ENCODE results near the gene TSHR.
A peak's percentile ranks its signal among the peaks of the same experiment; 100 is the strongest.

The TSHR gene

DNA sequence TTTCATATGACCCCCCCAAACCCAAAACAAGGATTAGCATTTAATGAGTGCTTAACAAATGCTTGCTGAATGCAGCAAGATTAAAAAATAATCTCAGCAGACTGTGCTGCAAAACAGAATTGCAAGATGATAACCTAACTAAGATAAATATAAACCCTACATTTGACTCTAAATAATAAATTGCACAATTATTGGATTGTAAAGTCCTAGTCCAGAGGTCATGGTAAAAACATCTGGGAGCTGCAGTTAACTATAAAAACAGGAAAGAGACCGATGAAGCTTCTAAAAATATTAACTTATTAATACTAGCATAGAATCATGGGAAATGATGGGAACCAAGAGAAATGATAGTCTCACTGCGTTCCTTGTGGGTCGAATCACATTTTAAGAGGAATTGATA is 37.2 kb downstream of the TSHR start:
- Histone ChIP-seq H3K79me2 (ENCODE audit: control insufficient read depth, low read length) (no peaks in the 10 kb centered on the region), H3K4me2 (ENCODE audit: low read length) (no peak overlapping the region), H3K9me3 (ENCODE audit: control insufficient read depth, insufficient read depth, low read length) (no peaks in the 10 kb centered on the region), H3K27ac (ENCODE audit: low read depth, low read length) (no peak overlapping the region), H3F3A (ENCODE audit: control insufficient read depth, insufficient read depth) (no peaks in the 10 kb centered on the region), H3K9me2 (replicated peaks; ENCODE audit: control insufficient read depth, low read length) (no peaks in the 10 kb centered on the region), H3K36me3 (ENCODE audit: control insufficient read depth, low read length) (no peaks in the 10 kb centered on the region), H3K4me3 (ENCODE audit: low read length) (no peak overlapping the region), H4K20me1 (ENCODE audit: control insufficient read depth, insufficient read depth, low read depth, low read length) (no peaks in the 10 kb centered on the region), H3K27me3 (ENCODE audit: control insufficient read depth, low read length) (no peaks in the 10 kb centered on the region), H3K4me1 (ENCODE audit: control insufficient read depth, low read length) (peaks cover 21% of the 10 kb centered on the region)
- TF ChIP-seq, protein P1, sequence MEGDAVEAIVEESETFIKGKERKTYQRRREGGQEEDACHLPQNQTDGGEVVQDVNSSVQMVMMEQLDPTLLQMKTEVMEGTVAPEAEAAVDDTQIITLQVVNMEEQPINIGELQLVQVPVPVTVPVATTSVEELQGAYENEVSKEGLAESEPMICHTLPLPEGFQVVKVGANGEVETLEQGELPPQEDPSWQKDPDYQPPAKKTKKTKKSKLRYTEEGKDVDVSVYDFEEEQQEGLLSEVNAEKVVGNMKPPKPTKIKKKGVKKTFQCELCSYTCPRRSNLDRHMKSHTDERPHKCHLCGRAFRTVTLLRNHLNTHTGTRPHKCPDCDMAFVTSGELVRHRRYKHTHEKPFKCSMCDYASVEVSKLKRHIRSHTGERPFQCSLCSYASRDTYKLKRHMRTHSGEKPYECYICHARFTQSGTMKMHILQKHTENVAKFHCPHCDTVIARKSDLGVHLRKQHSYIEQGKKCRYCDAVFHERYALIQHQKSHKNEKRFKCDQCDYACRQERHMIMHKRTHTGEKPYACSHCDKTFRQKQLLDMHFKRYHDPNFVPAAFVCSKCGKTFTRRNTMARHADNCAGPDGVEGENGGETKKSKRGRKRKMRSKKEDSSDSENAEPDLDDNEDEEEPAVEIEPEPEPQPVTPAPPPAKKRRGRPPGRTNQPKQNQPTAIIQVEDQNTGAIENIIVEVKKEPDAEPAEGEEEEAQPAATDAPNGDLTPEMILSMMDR (IDR thresholded peaks at IDR 0.05; ENCODE audit: low read depth, low read length, poor library complexity, severe bottlenecking): no peak
- TF ChIP-seq EZH2phosphoT487 (IDR thresholded peaks at IDR 0.05; ENCODE audit: borderline replicate concordance, low read length): no peak

DNA sequence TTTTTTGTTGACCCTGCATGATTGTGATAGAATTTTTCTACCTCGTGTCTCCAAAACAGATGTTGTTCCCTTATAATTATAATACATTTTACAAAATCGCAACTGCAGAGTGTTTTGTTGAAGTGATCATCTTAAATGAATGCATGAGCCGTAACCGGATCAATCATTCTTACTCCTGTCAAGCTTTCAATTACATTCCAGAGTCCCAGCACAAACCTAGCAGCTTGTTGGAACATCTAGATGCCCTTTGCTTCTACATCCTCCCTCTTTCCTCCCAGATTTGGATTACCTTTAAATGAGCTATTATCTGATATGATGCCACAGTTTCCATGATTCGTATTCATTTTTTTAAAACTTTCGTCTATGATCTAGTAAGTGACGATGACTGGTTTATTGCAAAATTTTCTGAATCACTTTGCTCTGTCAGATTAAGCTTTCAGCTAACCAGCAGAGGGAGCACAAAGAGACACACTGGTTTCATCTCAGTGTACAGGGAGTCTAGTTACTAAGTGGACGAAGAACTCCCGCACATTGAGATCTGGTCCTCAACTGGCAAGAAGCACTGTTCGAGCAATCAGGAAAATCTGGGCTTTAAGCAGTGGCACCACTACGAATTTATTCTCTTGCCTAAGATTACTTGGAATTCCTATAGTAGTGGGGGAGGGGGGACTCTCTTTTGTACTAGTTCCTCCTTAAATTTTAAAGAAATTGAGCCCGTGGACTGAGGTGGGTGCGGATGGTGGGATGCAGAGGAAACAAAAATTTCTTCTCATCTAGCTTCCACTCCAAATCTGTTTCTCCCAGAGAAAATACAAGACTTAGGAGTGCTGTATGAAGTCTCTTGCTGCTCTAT is 40.9 kb downstream of the TSHR start:
- no peaks in the 10 kb centered on the region for H3K27me3 ChIP-seq (ENCODE audit: control insufficient read depth, low read length)
- no peak overlapping the region for H3K4me3 ChIP-seq (ENCODE audit: low read length)
- TF ChIP-seq, protein P1 (IDR thresholded peaks at IDR 0.05; ENCODE audit: low read depth, low read length, poor library complexity, severe bottlenecking): peak; percentile 80
- no peak for TF ChIP-seq EZH2phosphoT487 (IDR thresholded peaks at IDR 0.05; ENCODE audit: borderline replicate concordance, low read length)
- H3K4me2 ChIP-seq (ENCODE audit: low read length): no peak overlapping the region; the same call in 1 of the 2 replicates
- no peaks in the 10 kb centered on the region for H3K9me3 ChIP-seq (ENCODE audit: control insufficient read depth, insufficient read depth, low read length)
- no peaks in the 10 kb centered on the region for H3K79me2 ChIP-seq (ENCODE audit: control insufficient read depth, low read length)
- H3K9me2 ChIP-seq (replicated peaks; ENCODE audit: control insufficient read depth, low read length): no peaks in the 10 kb centered on the region
- no peak overlapping the region for H3K27ac ChIP-seq (ENCODE audit: low read depth, low read length)
- H3F3A ChIP-seq (ENCODE audit: control insufficient read depth, insufficient read depth): no peaks in the 10 kb centered on the region
- H3K4me1 ChIP-seq (ENCODE audit: control insufficient read depth, low read length): peaks cover 6% of the 10 kb centered on the region; the same call in 1 of the 2 replicates
- H3K36me3 ChIP-seq (ENCODE audit: control insufficient read depth, low read length): no peaks in the 10 kb centered on the region
- no peaks in the 10 kb centered on the region for H4K20me1 ChIP-seq (ENCODE audit: control insufficient read depth, insufficient read depth, low read depth, low read length)

DNA sequence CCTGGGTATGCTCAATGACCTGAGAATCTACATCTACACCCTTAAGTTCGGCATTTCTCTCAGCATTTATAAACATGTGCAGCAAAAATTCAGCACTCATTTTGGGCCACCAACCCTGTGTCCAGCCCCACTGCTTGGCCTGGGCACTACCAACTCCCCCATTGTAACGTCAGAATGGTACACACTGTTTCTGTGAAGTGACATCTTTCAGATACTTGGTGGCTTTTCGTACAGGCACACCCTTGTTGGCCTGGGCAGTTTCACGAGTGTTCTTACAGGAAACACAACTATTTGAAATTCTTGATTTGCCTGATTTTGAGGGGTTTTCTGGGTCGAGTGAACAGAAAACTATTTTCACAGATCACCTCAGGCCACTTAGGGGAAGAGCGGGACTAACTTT is 46.0 kb downstream of the TSHR start:
- Histone ChIP-seq H3K4me2 (ENCODE audit: low read length) (no peak overlapping the region), H3K27me3 (ENCODE audit: control insufficient read depth, low read length) (no peaks in the 10 kb centered on the region), H3K27ac (ENCODE audit: low read depth, low read length) (no peak overlapping the region), H3K9me3 (ENCODE audit: control insufficient read depth, insufficient read depth, low read length) (no peaks in the 10 kb centered on the region), H3F3A (ENCODE audit: control insufficient read depth, insufficient read depth) (no peaks in the 10 kb centered on the region), H3K9me2 (replicated peaks; ENCODE audit: control insufficient read depth, low read length) (no peaks in the 10 kb centered on the region), H3K4me1 (ENCODE audit: control insufficient read depth, low read length) (peaks cover 2% of the 10 kb centered on the region; the same call in 1 of the 2 replicates), H3K79me2 (ENCODE audit: control insufficient read depth, low read length) (no peaks in the 10 kb centered on the region), H3K4me3 (ENCODE audit: low read length) (no peak overlapping the region), H3K36me3 (ENCODE audit: control insufficient read depth, low read length) (no peaks in the 10 kb centered on the region), H4K20me1 (ENCODE audit: control insufficient read depth, insufficient read depth, low read depth, low read length) (no peaks in the 10 kb centered on the region)
- TF ChIP-seq, protein P1 (IDR thresholded peaks at IDR 0.05; ENCODE audit: low read depth, low read length, poor library complexity, severe bottlenecking): no peak
- TF ChIP-seq EZH2phosphoT487 (IDR thresholded peaks at IDR 0.05; ENCODE audit: borderline replicate concordance, low read length): no peak

Data from DOHH2 (cell line).